T1000 (cell line): ENCODE data around the gene MTLN.
"Not testable (repeated sequence)": the region's sequence is repeated elsewhere in the genome, so short reads cannot be mapped to it uniquely, and the experiment has no call there.

ENCODE experiments used
- DNase-seq: peaks from one replicate; lab custom pipeline; 2025; ENCODE audit warnings: mixed read lengths; lab: John Stamatoyannopoulos, UW

The MTLN gene, protein sequence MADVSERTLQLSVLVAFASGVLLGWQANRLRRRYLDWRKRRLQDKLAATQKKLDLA

DNA sequence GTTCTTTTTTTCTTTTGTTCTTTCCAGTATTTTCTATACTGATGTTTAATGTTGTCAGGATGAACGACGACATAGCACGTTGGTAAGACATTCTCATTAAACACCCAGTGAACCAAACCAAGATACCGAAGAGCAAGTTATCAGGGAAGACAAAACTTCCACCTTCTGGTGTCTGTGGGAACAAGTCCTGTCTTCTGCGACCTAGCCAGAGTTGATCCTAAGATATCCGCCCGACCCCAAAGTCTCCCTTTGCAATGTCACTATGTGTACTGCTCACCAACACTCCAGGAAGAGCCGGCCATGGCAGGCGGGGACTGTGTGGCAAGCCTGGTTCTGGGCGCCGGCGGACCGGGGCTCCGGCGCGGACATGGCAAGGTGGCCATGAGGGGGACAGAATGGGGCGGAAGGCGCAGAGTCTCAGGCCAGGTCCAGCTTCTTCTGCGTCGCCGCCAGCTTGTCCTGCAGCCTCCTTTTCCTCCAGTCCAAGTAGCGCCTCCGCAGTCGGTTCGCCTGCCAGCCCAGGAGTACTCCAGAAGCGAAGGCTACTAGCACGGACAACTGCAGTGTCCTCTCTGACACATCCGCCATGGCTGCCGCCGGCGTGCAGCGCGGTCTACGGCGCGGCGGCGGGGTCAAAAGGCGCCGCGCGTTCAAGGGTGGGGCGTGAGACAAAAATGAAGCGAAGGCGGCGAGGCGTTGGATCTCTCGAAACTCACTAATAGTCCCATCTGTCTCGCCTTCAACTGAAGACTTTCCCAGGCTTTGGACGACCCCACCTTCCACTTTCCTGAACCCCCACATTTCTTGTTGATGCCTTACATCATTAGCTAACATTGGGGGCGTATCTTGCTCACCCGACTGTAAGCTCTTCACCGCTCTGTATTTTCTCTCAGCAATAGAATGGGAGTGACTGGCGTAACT, at the start of gene MTLN:
Gene MTLN (minus strand): TSS at position 610 of the 921 bp plus-strand sequence. CDS start 22 bp downstream, at position 588.
- DNase-seq = peak; percentile 48

DNA sequence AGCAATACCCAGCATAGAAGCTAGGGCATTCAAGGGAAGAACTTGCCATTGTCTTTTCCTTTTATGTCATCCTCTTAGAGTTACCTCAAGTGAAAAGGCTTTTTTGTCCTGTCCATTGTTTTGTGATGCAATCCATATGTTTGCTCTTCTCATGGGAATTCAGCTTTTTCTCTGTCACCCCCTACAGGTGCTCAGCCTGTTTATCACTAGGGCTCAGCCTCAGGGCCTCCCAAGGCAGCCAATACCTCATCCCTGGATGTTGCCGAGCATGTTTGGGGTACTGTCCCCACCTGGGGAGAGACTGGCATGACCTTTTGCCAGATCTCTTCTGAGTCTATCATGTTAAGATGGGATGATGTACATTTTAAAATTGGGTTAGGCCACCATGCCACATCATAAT, 49.6 kb upstream of the MTLN start:
- DNase-seq = not testable (repeated sequence)

DNA sequence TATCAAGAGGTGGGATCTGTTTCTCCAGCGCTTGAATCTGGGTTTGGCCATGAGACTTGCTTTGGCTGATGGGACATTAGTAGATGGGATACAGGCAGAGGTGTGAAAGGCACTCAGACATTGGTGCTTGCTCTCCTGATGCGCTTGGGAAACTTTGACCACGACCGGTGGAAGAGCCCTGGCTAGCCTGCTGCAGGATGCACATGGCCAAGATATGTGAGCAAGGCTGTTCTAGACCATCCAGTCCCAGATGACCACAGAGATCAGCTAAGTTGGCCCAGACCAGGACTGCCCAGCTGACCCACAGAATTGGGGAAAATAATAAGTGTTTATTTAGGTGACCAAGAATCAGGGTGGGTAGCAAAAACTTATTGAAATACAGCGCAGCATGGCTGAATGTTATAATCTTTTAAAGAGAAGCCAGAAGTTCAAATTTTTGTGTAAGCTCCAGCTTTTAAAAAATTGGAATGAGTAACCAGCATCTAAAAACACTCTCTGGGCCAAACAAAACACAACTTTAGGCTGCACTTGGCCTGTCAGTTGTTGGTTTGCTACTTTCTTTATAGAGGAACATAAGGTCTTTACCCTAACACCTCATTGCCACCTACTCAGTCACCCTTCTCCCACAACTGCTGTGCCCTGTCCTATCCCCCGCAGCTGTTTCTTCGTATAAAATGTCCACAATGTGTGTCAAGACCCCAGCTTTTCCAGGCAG, 35.9 kb upstream of the MTLN start:
- DNase-seq = not testable (repeated sequence)

DNA sequence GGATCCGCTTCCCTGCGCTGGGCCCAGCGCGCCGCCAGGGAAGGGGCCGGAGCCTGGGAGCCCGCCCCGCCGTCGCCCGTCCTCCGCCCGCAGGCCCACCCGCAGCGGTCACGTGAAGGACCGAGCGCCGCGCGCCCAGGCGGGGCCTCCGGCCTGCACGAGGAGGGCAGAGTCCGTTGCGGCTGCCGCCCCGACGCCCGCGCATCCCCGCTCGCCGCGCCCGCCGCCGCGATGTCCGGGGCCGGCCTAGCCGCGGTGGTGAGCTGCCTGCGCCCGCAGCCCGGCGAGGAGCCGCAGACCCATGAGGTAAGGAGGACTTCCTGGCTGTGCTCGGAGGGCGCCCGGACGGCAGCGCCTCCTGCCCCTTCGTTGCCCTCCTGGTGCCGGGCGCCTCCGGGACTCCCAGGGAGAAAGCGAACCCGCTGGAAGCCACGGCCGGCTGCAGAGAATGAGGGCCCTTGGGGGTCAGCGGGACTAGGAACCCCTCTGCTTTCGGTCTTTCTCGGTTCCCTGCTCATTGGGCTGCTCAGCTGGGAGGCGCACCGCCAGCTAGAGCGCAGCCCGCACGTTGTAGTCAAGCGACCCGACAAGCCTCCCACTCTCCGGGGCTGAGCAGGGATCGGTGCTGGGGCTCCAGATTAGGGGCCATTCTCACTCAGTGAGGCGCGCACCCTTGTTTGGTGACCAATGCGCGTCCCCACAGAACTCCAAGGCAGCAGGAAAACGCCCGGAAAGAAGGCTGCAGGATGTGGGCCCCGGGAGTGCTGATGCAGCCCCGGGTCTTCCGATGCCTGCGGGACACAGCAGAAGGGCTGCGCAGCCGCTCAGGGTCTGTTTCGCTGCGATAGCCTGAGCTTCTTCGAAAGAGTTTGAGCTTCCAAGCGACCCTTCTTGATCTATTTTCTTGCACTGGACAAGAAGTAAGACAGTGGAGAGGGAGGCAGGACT, 33.4 kb upstream of the MTLN start:
- not testable (repeated sequence) for DNase-seq

DNA sequence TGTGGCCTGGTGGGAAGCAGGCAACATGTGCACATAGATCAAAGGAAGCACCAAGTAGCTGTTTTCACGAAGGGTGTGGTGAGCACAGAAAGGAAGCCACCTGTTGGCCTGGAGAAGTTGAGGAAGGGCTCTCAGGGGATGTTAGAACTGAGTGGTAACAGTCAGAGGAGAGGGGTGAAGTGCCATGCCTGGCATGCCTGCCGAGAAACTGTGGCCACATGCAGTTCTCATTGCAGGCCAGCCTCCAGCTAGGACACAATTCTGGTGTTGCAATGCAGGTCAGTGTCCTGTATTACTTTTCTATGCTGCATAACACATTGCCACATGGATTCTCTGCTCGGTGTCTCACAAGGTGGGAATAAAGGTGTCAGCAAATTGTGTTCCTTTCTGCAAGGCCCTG, 30.9 kb upstream of the MTLN start:
- not testable (repeated sequence) for DNase-seq

DNA sequence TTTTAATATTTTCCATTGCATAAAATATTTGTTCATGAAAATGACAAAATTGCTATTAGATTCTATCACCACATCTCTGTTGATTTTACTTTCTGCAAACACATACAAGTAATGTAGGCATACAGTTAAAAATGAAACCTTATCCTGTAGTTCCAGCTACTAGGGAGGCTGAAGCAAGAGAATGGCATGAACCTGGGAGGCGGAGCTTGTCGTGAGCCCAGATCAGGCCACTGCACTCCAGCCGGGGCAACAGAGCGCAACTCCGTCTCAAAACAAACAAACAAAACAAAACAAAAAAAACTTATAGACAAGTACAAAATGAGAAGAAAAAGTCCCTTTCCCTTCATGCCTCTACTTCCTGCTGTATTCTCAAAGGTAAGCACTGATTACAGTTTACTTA, 22.2 kb upstream of the MTLN start:
- not testable (repeated sequence) for DNase-seq

DNA sequence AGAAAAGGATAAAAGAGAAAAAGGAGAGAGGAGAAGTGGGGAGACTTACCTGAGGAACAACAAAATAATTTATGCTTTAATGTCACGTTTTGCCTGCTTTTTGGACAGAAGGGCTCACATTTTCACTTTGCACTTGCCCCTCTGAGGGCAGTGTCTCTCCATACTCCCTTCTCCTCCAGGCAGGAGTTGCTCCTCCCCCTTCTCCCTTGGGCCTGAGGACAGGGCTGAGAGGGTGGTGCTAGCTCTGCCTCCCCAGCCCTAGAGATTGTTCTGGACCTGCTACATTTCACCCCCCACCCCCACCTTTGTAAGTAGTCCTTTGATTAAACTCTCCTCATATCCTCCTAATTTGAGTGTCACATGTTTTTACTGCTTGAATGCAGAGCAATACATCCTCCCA, 17.5 kb upstream of the MTLN start:
- not testable (repeated sequence) for DNase-seq

DNA sequence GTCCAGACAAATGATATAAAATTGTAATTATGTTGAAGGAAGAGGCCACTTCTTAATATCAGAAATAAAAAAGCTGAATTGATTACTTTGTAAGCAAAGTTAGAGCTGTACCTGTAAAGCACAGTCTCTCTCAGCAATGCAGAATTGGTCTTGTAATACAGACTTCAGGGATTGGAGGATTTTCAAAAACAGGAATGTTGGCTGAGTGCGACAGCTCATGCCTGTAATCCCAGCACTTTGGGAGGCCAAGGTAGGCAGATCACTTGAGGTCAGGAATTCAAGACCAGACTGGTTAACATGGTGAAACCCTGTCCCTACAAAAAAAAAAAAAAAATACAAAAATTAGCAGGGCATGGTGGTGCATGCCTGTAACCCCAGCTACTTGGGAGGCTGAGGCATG, 10.3 kb upstream of the MTLN start:
- DNase-seq = not testable (repeated sequence)

DNA sequence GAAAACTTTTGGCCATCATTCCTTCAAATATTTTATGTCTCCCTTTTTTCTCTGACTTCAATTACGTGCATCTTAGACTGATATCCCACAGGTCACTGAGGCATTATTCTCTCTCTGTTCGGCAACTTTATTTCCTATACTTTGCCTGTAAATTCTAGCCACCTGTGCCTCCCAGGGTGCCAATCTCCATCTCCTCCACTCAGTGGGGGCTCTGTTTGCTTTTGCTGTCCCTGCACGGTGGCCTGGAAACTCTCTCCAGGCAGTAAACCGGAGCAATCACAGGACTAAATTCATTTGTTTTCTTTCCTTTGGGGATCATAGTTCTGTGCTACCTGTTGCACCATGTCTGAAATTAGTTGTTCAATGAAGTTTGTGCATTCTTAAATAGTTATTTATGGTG, 9.6 kb upstream of the MTLN start:
- no peak for DNase-seq

DNA sequence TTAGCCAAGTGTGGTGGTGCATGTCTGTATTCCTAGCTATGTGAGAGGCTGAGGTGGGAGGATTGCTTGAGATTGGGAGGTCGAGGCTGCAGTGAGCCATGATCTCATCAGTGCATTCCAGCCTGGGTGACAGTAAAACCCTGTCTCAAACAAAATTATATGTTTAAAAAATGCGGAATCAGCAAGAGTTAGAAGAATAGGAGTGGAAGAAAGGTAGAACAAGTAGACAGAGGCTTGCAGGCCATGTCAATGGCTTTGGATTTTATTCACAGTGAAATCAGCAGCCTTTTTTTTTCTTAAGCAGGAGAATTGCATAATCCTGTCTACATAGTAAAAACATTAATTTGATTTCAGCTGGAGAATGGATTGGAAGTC, 7.8 kb upstream of the MTLN start:
- DNase-seq = no peak

DNA sequence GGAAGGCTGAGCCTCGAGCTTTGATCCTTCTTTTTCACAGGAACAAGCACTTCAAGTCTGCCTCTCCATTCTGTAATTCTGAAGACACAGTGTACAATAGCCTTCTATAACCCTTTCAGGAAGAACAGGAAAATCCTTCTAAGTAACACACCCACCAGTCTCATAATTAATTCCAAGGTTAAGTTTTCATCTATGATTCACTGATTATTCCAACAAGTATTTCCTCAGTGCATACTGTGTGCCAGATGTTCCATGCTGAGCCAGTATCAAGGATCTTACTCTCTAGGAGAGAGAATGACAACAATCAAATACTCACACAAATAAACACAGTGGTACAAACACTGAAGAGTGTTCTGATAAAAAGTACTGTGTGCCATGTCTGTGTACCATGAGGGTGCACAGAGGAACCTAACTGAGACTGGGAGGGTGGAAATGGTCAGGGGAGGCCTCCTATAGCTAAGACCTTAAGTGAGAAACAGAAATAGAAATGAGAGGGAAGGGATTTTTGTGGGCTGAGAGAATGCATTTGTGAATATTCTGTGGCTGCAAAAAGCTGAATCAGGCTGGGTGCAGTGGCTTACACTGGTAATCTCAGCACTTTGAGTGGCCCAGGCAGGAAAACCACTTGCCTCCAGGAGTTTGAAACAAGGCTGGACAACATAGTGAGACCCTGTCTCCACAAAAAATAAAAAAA, 7.3 kb upstream of the MTLN start:
- DNase-seq = no peak

DNA sequence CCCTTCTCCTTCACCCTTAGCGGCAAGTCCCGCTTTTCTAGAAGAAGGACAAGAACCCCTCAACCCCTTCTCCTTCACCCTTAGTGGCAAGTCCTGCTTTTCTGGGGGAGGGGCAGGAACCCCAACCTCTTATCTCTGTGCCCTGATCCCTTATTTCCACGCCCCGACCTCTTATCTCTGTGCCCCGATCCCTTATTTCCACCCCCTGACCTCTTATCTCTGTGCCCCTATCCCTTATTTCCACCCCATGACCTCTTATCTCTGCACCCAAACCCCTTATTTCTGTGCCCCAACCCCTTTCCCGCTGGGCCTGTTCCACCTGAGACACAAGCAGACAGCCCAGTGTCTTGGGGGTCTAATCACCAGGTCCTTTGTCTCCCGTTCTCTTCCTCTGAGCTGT, 6.5 kb upstream of the MTLN start:
- DNase-seq = not testable (repeated sequence)

DNA sequence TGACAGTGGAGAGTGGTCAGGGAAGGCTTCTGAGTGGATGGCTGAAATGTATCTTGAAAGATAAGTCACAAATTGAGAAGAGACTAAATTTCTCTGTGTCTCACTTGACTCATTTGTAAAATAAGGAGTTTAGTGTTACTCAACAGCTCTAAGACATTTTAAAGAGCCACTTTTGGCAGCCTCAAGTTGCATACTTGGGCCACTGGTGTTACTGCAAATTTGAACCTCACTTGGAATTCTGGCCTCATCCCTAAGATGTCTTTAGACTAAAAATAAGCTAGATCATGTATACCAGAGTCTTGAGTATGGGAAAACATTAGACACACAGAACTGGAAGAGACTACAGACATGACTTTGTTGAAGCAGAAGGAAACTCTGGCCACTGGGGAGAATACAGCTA, 4.5 kb upstream of the MTLN start:
- no peak for DNase-seq

DNA sequence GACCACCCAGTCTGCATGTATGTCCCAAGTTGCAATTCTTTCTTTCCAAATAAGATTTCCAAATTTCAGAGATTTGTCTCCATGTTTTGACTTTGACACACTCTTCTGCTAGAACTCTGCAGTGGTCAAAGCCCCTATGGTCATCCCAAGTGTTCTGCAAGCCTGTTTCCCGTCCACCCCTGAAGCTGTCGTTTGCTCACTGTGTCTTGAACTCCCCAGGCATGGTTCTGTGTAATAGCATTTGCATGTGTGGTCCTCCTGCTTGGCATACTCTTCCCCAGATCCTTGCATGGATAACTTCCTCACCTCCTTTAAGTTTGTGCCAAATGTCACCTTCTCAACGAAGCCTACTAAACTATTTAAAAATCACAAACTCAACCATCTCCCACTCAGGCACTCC, 3.9 kb upstream of the MTLN start:
- no peak for DNase-seq

DNA sequence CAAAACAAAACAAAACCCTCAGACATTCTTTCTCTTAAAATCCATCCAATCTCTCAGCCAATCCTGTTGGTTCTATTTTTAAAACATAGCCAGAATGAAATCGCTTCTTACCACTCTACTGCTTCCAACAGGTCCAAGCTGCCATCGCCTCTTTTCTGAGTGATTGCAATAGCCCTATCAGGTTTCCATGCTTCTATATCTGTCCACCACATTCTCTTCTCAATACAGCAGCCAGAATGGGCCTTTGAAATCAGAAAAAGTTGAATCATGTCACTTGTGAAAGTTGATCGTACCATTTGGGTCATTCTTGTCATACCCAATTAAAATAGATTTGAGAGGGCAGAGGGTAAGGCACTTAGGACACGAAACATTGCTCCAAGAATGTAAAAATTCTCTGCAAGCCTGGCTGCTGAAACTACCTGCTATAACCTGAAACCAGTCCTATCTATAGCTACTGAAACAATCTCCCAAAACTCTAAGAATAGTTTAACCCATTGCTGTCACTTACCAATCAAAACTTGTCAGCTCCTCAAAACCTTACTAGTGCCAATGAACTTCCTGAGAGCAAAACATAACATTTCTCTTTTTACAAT, 3.3 kb upstream of the MTLN start:
- no peak for DNase-seq

DNA sequence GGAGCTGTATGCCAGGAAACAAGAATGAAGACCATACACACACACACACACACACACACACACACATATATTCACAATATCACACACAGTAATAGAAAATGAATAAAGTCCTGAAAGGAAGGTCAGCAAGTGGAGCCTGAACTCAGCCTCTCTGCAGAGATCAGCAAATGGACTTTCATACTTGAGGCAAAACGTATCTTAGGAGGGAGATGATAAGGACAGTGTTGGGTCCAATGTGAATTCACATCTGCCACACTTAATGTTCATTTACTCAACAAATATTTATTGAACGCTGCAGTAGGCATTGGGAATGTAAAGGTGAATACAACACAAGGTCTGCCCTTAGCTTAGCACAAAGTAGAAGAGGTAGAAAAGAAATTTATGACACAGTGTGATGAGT, 2.7 kb upstream of the MTLN start:
- DNase-seq = no peak

DNA sequence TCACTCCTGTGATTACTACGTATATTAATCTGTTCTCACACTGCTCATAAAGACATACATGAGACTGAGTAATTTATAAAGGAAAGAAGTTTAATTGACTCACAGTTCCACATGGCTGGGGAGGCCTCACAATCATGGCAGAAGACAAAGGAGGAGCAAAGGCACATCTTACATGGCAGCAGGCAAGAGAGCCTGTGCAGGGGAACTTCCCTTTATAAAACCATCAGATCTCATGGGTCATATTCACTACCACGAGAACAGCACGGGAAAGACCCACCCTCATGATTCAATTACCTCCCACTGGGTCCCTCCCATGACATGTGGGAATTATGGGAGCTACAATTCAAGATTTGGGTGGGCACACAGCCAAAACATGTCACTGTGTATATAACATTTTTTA, 1.2 kb upstream of the MTLN start:
- not testable (repeated sequence) for DNase-seq

DNA sequence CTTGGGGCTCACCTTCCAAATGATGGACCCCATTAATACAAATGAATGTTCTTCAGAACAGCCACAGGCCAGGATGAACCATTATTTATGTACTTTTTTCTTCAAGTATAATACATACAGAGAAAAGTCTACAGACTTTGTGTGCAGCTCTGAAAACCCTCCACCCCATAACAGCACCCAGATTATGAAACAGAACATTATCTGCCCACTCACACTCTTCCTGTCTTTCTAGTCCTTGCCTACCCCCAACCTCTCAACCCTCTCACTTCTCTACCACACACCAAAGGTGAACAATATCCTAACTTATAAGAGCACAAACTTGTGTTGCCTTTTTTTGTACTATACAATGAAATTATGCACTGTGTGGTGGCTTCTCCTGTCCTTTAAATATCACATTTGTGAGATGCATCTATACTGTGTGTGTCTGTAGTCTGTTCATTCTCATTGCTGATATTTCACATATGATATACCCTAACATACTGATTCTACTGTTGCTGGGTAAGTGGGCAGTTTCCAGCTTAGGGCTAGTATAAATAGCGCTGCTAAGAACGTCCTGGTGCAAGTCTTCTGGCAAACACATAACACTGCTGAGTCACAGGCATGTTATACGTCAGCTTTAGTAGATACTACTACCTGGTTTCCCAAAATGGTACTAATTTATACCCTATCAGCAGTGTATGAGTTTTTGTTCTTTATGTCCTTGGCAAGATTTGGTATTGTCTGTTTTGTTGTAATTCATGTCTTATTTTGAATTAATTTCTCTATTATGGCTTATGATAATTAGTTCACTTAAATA, 6.5 kb downstream of the MTLN start:
- DNase-seq = no peak

DNA sequence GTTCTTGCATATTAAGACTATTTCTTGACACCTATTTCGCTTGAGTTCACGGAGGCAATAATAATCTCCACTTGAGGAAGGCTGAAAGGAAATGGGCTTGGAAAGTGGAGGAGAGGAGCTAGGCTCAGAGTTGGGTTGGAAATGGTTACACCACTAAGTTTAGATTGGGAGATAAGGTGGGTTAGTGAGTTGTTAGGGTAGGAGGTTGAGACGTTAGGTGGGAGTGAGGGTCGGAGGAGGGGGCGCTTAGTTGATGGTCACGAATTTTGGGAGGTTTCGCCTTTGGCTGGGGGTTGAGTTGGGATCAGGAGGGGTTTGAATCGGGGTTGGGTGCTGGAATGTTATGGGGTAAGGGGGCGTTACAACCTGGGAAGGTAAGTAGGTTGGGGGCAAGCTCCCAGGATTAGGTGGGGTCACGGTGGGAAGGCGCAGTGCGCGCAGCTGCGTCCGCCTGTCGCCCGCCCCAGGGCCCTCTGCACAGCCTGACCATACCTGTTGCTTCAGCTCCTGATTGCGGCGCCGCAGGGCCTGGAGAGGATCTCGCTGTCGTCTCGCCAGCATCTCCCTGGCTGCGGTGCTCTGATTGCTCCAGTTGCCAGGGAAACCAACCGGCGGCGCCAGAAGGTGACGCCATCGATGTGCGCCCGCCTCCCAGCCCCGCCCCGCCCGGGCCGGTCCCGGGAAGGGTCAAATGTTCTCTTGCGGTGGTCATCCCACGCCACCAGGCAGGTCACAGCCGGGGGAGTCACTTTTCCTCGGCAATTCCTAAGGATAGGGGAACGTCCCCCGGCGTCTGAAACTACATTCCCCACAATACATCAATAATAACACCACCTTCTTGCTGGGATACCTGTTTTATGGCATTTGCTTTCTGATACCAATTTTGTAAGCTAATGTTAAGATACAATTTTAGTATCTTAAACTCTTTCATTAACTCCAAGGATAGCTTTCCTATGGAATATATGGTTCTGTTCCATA, 7.7 kb downstream of the MTLN start, which contains the start of gene NPHP1:
Gene NPHP1 (minus strand): TSS at position 606 of the 978 bp plus-strand sequence. CDS start 45 bp downstream, at position 561.
- DNase-seq = peak; percentile 82
